Mesothelial cell of epicardium (in vitro differentiated cells): ENCODE measurements around the gene AP5Z1. TPM values are rescaled to one million over a fixed set of nuclear protein-coding genes. Genes with fewer than 3 reads are reported as not detected.

Experiments
- DNase-seq, 2 experiments: peaks; one replicate each; pipeline ENCODE4 v3.0.0; 2021; ENCODE audit warnings: low spot score in 2 of 2; ENCODE audit not compliant: unreplicated experiment in 2 of 2
- H3K27ac Mint-ChIP-seq: 2 replicates; pipeline ENCODE4 v1.8.0; 2021; ENCODE audit warnings: mixed read lengths
- H3K27me3 Mint-ChIP-seq: 2 replicates; pipeline ENCODE4 v1.8.0; 2021; ENCODE audit warnings: low read depth, mixed read lengths
- H3K36me3 Mint-ChIP-seq: 2 replicates; pipeline ENCODE4 v1.8.0; 2021; ENCODE audit warnings: mixed read lengths
- H3K4me1 Mint-ChIP-seq: 2 replicates; pipeline ENCODE4 v1.8.0; 2021; ENCODE audit warnings: mixed read lengths
- H3K4me3 Mint-ChIP-seq: 2 replicates; pipeline ENCODE4 v1.8.0; 2021; ENCODE audit warnings: mild to moderate bottlenecking, moderate library complexity, mixed read lengths
- H3K9me3 Mint-ChIP-seq: 2 replicates; pipeline ENCODE4 v1.8.0; 2021; ENCODE audit warnings: mixed read lengths
- total RNA-seq: library from RNA; stranded (reverse); gene quantifications from 3 replicates; pipeline ENCODE4 v1.2.1, GENCODE V29; 2021
- TF ChIP-seq, protein P1 (sequence below): fragments of 200-600 bp; sonication (generic); IDR thresholded peaks from one replicate; pipeline ENCODE4 v1.5.0; 2021; ENCODE audit warnings: antibody characterized with exemption; ENCODE audit not compliant: unreplicated experiment

Gene AP5Z1
- total RNA-seq, 1 donor from 2014 or later, result 36.2 TPM

DNA sequence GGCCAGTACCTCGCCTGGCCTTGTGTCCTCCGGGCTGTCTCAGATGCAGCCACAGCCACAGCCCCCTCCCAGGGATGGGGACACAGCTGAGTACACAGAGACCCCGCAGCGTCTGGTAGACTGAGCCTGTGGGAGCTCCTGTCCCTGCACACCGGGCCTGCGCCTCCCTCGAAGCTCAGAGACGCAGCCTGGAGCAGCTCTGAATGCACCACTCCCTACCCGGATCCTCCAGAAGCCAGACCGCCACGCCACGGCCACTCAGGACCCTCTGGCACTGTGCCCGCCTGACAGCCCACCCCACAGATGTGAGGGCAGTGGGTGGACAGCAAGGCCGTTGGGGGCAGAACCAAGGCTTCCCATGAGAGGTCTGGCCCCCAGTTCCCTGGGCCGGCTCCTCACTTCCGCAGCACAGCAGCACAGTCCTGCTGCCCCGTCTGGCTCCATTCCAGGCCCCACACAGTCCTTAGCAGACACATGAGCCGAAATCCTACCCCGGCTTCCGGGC, 45.6 kb downstream of the AP5Z1 start:
- no peaks in the 10 kb centered on the region for H3K9me3 Mint-ChIP-seq
- H3K4me1 Mint-ChIP-seq, result no peaks in the 10 kb centered on the region
- H3K27me3 Mint-ChIP-seq, result no peaks in the 10 kb centered on the region
- DNase-seq, result no peak
- TF ChIP-seq, protein P1, sequence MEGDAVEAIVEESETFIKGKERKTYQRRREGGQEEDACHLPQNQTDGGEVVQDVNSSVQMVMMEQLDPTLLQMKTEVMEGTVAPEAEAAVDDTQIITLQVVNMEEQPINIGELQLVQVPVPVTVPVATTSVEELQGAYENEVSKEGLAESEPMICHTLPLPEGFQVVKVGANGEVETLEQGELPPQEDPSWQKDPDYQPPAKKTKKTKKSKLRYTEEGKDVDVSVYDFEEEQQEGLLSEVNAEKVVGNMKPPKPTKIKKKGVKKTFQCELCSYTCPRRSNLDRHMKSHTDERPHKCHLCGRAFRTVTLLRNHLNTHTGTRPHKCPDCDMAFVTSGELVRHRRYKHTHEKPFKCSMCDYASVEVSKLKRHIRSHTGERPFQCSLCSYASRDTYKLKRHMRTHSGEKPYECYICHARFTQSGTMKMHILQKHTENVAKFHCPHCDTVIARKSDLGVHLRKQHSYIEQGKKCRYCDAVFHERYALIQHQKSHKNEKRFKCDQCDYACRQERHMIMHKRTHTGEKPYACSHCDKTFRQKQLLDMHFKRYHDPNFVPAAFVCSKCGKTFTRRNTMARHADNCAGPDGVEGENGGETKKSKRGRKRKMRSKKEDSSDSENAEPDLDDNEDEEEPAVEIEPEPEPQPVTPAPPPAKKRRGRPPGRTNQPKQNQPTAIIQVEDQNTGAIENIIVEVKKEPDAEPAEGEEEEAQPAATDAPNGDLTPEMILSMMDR, result no peak
- H3K4me3 Mint-ChIP-seq, result no peak overlapping the region
- no peak overlapping the region for H3K27ac Mint-ChIP-seq
- H3K36me3 Mint-ChIP-seq, result no peaks in the 10 kb centered on the region

DNA sequence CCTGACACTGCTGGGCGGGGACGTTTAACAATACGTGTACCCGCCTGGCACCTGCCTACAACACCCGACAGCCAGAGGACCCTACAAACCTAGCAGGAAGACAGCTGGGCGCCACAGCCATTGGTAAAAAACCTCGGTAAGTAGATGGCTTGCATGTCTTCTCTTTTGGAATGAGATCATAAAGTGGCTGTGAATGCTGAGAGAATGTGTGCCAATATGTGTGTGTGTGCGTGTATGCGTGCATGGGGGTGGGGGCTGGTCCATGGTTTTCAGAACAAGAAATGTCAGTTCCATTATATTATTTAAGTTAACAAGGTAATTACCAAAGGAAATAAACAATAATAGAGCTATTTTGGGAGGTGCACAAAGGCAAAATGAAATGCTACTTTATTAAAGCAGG, 47.3 kb downstream of the AP5Z1 start:
- Mint-ChIP-seq H3K27me3 (no peaks in the 10 kb centered on the region), H3K27ac (no peak overlapping the region), H3K9me3 (no peaks in the 10 kb centered on the region), H3K4me3 (no peak overlapping the region), H3K4me1 (no peaks in the 10 kb centered on the region), H3K36me3 (no peaks in the 10 kb centered on the region)
- DNase-seq, result no peak
- TF ChIP-seq, protein P1, result no peak

DNA sequence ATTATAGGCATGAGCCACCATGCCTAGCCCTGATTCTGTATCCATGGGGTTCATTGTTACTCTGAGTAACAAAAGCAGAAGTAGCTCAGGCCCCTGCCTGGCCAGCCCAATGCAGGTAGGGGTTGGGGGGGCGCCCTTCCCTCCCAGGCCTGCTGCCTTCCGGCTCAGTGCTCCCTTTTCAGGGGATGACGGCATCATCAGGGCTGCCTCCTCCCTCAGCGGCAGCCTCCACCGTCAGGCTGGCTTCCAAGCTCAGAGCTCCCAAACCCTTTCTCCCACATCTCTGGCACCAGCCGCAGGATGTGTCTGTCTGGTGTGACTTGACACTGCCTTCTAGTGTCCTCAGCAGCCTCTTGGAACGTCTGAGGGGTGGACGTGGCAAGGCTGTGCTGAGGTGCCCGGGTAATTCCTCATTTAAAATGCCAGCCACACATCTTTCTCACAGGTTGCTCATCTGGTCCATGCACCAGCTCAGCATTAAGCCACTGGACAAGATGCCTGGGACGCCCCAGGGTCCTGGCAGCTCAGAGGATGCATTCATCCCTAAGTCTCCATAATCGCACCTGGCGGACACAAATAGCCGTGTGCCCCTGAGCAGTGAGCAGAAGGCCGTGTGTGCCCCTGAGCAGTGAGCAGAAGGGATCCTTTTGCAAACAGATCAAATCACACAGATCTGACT, 48.2 kb downstream of the AP5Z1 start:
- no peak for DNase-seq
- TF ChIP-seq, protein P1, result no peak
- Mint-ChIP-seq H3K27me3 (no peaks in the 10 kb centered on the region), H3K4me3 (no peak overlapping the region), H3K36me3 (no peaks in the 10 kb centered on the region), H3K9me3 (no peaks in the 10 kb centered on the region), H3K4me1 (no peaks in the 10 kb centered on the region), H3K27ac (no peak overlapping the region)

DNA sequence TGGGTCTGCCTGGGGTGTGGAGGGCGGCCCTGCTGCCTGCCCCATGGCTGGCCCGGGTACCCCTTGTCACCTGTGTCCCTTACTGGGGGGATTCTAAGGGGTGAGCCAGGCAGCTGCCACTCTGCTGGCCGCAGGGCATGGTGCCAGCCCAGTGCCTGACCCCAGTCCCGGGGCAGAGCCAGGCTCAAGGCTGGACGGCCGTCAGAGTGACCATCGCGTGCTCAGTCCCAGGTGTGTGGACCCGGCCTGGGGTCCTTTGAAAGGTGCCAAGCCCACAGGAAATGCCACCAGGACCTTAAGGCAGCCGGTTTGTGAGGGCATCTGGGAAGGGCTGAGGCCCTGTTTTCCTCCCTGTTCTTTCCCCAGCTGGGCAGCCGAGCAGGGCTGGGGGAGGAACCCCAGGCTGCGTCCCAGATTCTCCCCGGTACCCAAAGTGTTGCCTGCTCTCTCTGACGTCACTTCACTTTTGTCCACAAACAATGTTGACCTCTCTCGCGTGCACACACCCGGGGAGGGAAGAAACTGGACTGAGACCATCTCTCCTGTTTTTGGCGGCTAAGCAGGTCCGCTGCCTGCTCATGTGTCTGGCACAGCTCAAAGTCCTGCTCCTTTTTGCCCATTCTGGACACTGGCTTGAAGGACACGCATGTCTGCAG, 48.8 kb downstream of the AP5Z1 start:
- no peaks in the 10 kb centered on the region for H3K9me3 Mint-ChIP-seq
- H3K27ac Mint-ChIP-seq, result no peak overlapping the region

DNA sequence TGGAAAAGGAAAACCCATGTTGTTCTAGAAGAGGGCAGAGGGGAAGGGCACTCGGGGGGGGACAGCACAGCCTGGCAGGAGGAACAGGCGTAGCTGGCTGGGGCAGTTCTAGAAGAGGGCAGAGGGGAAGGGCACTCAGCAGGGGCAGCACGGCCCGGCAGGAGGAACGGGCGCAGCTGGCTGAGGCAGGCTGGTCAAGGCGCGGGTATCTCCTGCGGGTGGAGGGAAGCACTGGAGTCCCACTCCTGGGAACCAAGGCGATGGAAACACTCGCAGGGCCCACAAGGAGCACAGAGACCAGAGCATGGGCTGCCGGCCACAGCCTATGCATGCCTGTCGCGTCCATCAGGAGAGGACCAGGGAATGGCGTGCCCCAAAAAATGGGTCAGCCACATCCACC, 49.7 kb downstream of the AP5Z1 start:
- Mint-ChIP-seq H3K9me3 (no peaks in the 10 kb centered on the region), H3K27me3 (no peaks in the 10 kb centered on the region), H3K27ac (no peak overlapping the region), H3K4me3 (no peak overlapping the region), H3K4me1 (no peaks in the 10 kb centered on the region), H3K36me3 (no peaks in the 10 kb centered on the region)
- TF ChIP-seq, protein P1, result no peak
- DNase-seq, result no peak

More for the DNA sequence above, 48.8 kb downstream of the AP5Z1 start:
- Mint-ChIP-seq H3K4me1 (no peaks in the 10 kb centered on the region), H3K4me3 (no peak overlapping the region), H3K27me3 (no peaks in the 10 kb centered on the region), H3K36me3 (no peaks in the 10 kb centered on the region)
- TF ChIP-seq, protein P1, result no peak
- DNase-seq, result no peak
